ENCODE data around the gene RAX. TPM values are rescaled to one million over a fixed set of nuclear protein-coding genes. Genes with fewer than 3 reads are reported as not detected.

Gene RAX
- total RNA-seq, 1 donor from 2014 or later: not detected

GRCh38 chr18:59279722-59280121, 6.5 kb upstream of the RAX start:
- Histone ChIP-seq H3K9me3 (no peaks in the 10 kb centered on the region), H3K27me3 (ENCODE audit: low read depth) (peaks cover 60% of the 10 kb centered on the region), H3K4me1 (no peaks in the 10 kb centered on the region), H3K36me3 (no peaks in the 10 kb centered on the region), H3K4me3 (no peak overlapping the region), H3K27ac (no peak overlapping the region)
- no peak for TF ChIP-seq CTCF (IDR thresholded peaks at IDR 0.05)
- no peak for ATAC-seq
- intact Hi-C loops (cut with DNase I): no loop called here
- DNase-seq: no peak

- no peak overlapping the region for H3K27ac ChIP-seq
- no peaks in the 10 kb centered on the region for H3K36me3 ChIP-seq
- DNase-seq (no peak), ATAC-seq (no peak)
- no peak overlapping the region for H3K4me3 ChIP-seq
- TF ChIP-seq CTCF (IDR thresholded peaks at IDR 0.05): no peak
- intact Hi-C loops (cut with DNase I): no loop called here
- peaks cover 63% of the 10 kb centered on the region for H3K27me3 ChIP-seq (ENCODE audit: low read depth)
- H3K4me1 ChIP-seq: no peaks in the 10 kb centered on the region
- no peaks in the 10 kb centered on the region for H3K9me3 ChIP-seq
Measured at GRCh38 chr18:59279193-59279592, 5.9 kb upstream of the RAX start.

- Histone ChIP-seq H3K4me3 (no peak overlapping the region), H3K9me3 (no peaks in the 10 kb centered on the region), H3K4me1 (peaks cover 4% of the 10 kb centered on the region), H3K36me3 (no peaks in the 10 kb centered on the region), H3K27ac (no peak overlapping the region), H3K27me3 (ENCODE audit: low read depth) (peaks cover 63% of the 10 kb centered on the region)
- no peak for TF ChIP-seq CTCF (IDR thresholded peaks at IDR 0.05)
- intact Hi-C loops (cut with DNase I): no loop called here
- DNase-seq: no peak
- no peak for ATAC-seq
Measured at GRCh38 chr18:59278793-59279192, 5.5 kb upstream of the RAX start.

GRCh38 chr18:59276047-59276446, 2.8 kb upstream of the RAX start:
- peaks cover 83% of the 10 kb centered on the region for H3K27me3 ChIP-seq (ENCODE audit: low read depth)

GRCh38 chr18:59275406-59275949, 2.2 kb upstream of the RAX start:
- no peaks in the 10 kb centered on the region for H3K9me3 ChIP-seq
- H3K27me3 ChIP-seq (ENCODE audit: low read depth): peaks cover 87% of the 10 kb centered on the region

More at GRCh38 chr18:59276047-59276446, 2.8 kb upstream of the RAX start:
- Histone ChIP-seq H3K9me3 (no peaks in the 10 kb centered on the region), H3K27ac (no peak overlapping the region), H3K36me3 (no peaks in the 10 kb centered on the region), H3K4me1 (peaks cover 17% of the 10 kb centered on the region), H3K4me3 (no peak overlapping the region)
- DNase-seq (no peak), ATAC-seq (no peak)
- no peak for TF ChIP-seq CTCF (IDR thresholded peaks at IDR 0.05)
- intact Hi-C loops (cut with DNase I): no loop called here

More at GRCh38 chr18:59275406-59275949, 2.2 kb upstream of the RAX start:
- H3K36me3 ChIP-seq: no peaks in the 10 kb centered on the region
- no peak for ATAC-seq
- intact Hi-C loops (cut with DNase I): no loop called here
- DNase-seq: no peak
- H3K27ac ChIP-seq: no peak overlapping the region
- H3K4me1 ChIP-seq: peaks cover 17% of the 10 kb centered on the region
- TF ChIP-seq CTCF (IDR thresholded peaks at IDR 0.05): no peak
- H3K4me3 ChIP-seq: no peak overlapping the region

All from lower lobe of right lung (tissue), 2 donors.